Adrenal gland (tissue), 12 donors: ENCODE results near the gene SPPL3. TPM values are rescaled to one million over a fixed set of nuclear protein-coding genes. Genes with fewer than 3 reads are reported as not detected.
A peak's percentile ranks its signal among the peaks of the same experiment; 100 is the strongest.

ENCODE experiments used
- DNase-seq, 7 donors: peaks; one replicate each; pipeline ENCODE4 v3.0.0-alpha.2; 2019 to 2020
- H3K27ac ChIP-seq, 5 donors: fragments of 200-600 bp; sonication (generic) in 4 of 5; 1 replicate in 3 of 5; 2 replicates in 2 of 5; pipeline versions ENCODE4 v1.5.1 to v1.8.0; 2016 to 2020; ENCODE audit warnings: mild to moderate bottlenecking in 1 of 5
- H3K27me3 ChIP-seq: fragments of 200-600 bp; 2 replicates; pipeline ENCODE4 v1.8.0; 2021
- H3K36me3 ChIP-seq, 2 donors: fragments of 200-600 bp; replicated peaks in 1 of 2; 1 replicate in 1 of 2; 2 replicates in 1 of 2; pipeline versions ENCODE4 v1.5.1 to v1.8.0; 2018 to 2022
- H3K4me1 ChIP-seq, 2 donors: fragments of 200-600 bp; replicated peaks in 1 of 2; 1 replicate in 1 of 2; 2 replicates in 1 of 2; pipeline versions ENCODE4 v1.5.1 to v1.8.0; 2018 to 2021
- H3K4me3 ChIP-seq, 4 donors: fragments of 200-600 bp; sonication (generic) in 3 of 4; one replicate each; pipeline ENCODE4 v1.5.1; 2016 to 2018
- H3K9me3 ChIP-seq, 3 donors: fragments of 200-600 bp; sonication (generic) in 1 of 3; replicated peaks in 1 of 3; 1 replicate in 2 of 3; 2 replicates in 1 of 3; pipeline versions ENCODE4 v1.5.1 to v1.8.0; 2016 to 2021
- POLR2A ChIP-seq, 2 donors: fragments of 450-650 bp; IDR thresholded peaks; one replicate each; pipeline ENCODE4 v1.6.1; 2017; ENCODE audit warnings: antibody characterized with exemption in 2 of 2, mild to moderate bottlenecking in 2 of 2, moderate library complexity in 1 of 2
- WGBS, 4 donors: extraction: QIAGEN DNeasy Blood & Tissue Kit in 2 of 4; methylation state at CpG; one replicate each; pipeline versions ENCODE4 v1.1.5 to v1.1.7; 2013 to 2017; 5-methylcytosine and 5-hydroxymethylcytosine counted together
- intact Hi-C, 2 donors: fragments of 100-400 bp; cut with DNase I; formaldehyde crosslinking; loops; one replicate each; pipeline versions ENCODE4 v1.14.1 to v1.15.0; 2022 to 2023
- polyA plus RNA-seq, 3 donors: library from polyadenylated mRNA; stranded (reverse); fragments of 200-250 nt in 2 of 3; fragments of 350-450 nt in 1 of 3; fragmentation: Illumina TruSeq in 1 of 3; extraction: RNeasy Lipid Tissue Mini Kit (QIAGEN cat#74804) in 1 of 3; gene quantifications; one replicate each; pipeline ENCODE4 v1.2.3, GENCODE V29; 2013 to 2014
- total RNA-seq, 9 donors: library from RNA; depleted of rRNA in 4 of 9; stranded (reverse); fragments of >200 nt in 4 of 9; fragments of 120-200 nt in 1 of 9; fragmentation: NEBNext Ultra II Directional in 1 of 9; extraction: Animal tissue kit (Norgen Biotek cat#: 25700) in 1 of 9; gene quantifications; one replicate each; pipeline versions ENCODE4 v1.1.0 to v1.2.4, GENCODE V29; 2013 to 2023
- TF ChIP-seq, protein P1 (sequence below), 6 experiments: fragments of 450-650 bp in 4 of 6; fragments of 200-600 bp in 2 of 6; sonication (generic) in 1 of 6; IDR thresholded peaks; 1 replicate in 5 of 6; 2 replicates in 1 of 6; pipeline versions ENCODE4 v1.5.1 to v1.8.0; 2016 to 2021; ENCODE audit warnings: antibody characterized with exemption in 6 of 6, mild to moderate bottlenecking in 2 of 6, moderate library complexity in 1 of 6
- donor health status: healthy with polysubstance abuse.
- donor health status: Bipolar disorder and iron deficiency.
- donor health status: DM: yes; HTN: yes; CAD: no.
- donor health status: DM: no; HTN: no; CAD: no.
- donor health status: DM: no; HTN: no; CAD: no.
- donor health status: DM: yes; HTN: yes; CAD: no.

SPPL3 gene
- total and polyA plus RNA-seq, 12 donors: 10.5 to 50.6 (median 21.3) TPM

DNA sequence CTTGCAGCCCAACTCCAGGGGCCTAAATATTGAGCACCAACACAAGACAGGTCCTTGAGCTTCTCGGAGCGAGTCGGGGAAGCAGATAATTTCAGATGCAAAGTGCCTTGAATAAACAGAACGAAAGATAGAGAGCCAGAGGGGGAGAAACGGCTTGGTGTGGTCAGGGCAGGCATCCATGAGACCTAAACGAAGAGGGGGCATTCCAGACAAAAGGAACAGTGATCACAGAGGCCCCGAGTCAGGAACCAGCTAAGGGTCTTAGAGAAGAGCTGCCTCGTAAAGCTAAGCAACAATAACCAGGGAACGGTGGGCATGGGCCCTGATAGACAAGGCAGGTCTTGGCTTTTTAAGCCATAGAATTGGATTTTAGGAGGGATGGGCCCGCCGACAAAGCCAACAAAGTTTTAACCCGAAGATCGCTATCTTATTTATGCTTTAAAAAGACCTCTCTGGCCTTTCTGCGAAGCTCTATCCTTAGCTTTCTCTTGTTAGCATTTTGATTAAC, 179.0 kb downstream of the SPPL3 start:
- Histone ChIP-seq H3K4me3 (peak overlapping the region in 2 of 4 donors; percentile 45 to 52), H3K27me3 (no peaks in the 10 kb centered on the region), H3K36me3 (peaks cover 0 to 62% of the 10 kb centered on the region in 2 donors), H3K27ac (peak overlapping the region; percentile 53 to 80 (median 73)), H3K4me1 (peaks cover 14 to 32% of the 10 kb centered on the region in 2 donors), H3K9me3 (no peaks in the 10 kb centered on the region)
- TF ChIP-seq, protein P1, sequence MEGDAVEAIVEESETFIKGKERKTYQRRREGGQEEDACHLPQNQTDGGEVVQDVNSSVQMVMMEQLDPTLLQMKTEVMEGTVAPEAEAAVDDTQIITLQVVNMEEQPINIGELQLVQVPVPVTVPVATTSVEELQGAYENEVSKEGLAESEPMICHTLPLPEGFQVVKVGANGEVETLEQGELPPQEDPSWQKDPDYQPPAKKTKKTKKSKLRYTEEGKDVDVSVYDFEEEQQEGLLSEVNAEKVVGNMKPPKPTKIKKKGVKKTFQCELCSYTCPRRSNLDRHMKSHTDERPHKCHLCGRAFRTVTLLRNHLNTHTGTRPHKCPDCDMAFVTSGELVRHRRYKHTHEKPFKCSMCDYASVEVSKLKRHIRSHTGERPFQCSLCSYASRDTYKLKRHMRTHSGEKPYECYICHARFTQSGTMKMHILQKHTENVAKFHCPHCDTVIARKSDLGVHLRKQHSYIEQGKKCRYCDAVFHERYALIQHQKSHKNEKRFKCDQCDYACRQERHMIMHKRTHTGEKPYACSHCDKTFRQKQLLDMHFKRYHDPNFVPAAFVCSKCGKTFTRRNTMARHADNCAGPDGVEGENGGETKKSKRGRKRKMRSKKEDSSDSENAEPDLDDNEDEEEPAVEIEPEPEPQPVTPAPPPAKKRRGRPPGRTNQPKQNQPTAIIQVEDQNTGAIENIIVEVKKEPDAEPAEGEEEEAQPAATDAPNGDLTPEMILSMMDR (IDR thresholded peaks at IDR 0.05): no peak
- TF ChIP-seq POLR2A (IDR thresholded peaks at IDR 0.05): no peak
- intact Hi-C loops: no loop called here
- no peak for DNase-seq
- WGBS, 4 donors: 17 to 28% (median 24%) methylated on average over 14 of the region's 14 CpGs

DNA sequence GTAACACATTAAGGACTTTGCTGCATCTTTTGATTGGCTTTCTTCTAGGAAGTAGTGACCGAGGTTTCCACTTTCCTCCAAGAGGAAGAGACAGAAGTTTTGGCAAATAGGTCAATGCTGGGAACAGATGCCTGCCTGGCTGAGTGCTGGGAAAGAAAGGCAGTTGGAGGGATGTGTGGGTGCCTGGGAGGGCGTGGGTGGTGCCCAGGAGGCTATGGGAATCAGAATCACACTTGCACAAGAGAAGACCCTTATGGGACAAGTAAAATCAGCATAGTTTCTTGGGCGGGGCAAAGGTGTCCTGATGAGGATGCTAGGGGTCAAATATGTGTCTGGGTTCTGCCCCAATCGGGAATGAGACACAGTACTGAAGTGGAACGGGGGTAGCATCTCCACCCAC, 179.4 kb downstream of the SPPL3 start:
- no peak for TF ChIP-seq POLR2A (IDR thresholded peaks at IDR 0.05)
- TF ChIP-seq, protein P1 (IDR thresholded peaks at IDR 0.05): no peak
- Histone ChIP-seq H3K4me1 (peaks cover 16 to 37% of the 10 kb centered on the region in 2 donors), H3K27ac (peak overlapping the region in 4 of 5 donors; percentile 53 to 80 (median 75)), H3K9me3 (no peaks in the 10 kb centered on the region), H3K36me3 (peaks cover 0 to 66% of the 10 kb centered on the region in 2 donors), H3K4me3 (no peak overlapping the region), H3K27me3 (no peaks in the 10 kb centered on the region)
- no peak for DNase-seq
- 61 to 77% (median 71%) methylated on average over 5 of the region's 5 CpGs for WGBS, 4 donors
- intact Hi-C loops: no loop called here

DNA sequence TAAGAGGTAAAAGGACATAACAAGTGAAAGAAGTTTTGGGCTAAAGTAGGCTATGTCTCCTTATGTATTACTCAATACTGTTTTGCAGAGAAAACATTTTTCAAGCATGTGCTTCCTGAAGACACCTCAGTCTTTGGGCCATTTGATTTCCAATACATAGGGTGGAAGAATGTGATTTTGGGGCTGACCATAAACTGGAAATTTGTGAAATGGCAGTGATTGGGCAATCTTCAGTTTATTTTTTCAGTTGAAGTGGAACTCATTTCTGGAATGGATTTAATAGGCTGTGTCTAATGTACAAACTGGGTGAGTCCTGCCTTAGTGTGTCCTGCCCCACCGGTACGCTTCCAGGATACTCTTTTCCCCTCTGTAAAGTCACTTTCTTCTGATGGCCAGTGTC, 181.4 kb downstream of the SPPL3 start:
- Histone ChIP-seq H3K27ac (peak overlapping the region in 1 of 5 donors; percentile 91), H3K36me3 (peaks cover 0 to 72% of the 10 kb centered on the region in 2 donors), H3K4me1 (peaks cover 16 to 56% of the 10 kb centered on the region in 2 donors), H3K9me3 (no peaks in the 10 kb centered on the region), H3K4me3 (no peak overlapping the region), H3K27me3 (no peaks in the 10 kb centered on the region)
- intact Hi-C loops: no loop called here
- no peak for TF ChIP-seq POLR2A (IDR thresholded peaks at IDR 0.05)
- TF ChIP-seq, protein P1 (IDR thresholded peaks at IDR 0.05): no peak
- WGBS, 4 donors: 96 to 100% (median 100%) methylated on average over 2 of the region's 2 CpGs
- DNase-seq: no peak

DNA sequence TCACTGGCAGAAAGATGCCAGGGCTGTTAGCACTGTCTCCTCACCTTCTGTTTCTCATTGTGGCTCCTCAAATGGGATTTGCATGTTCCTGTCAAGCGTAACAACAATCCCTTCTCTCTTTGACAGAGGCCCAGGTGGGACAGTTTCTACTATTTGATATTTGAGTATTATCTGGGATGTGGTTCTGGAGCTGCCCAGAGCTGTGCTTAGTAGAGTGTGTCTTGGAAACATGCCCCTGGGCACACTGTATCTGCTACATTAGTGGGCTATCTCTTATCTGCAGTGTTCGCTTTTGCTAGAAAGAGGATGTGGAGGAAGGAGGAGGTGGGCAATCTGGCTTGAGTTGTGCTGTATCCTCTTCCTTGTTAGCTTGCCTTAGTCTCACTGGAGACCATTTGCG, 182.3 kb downstream of the SPPL3 start:
- Histone ChIP-seq H3K9me3 (no peaks in the 10 kb centered on the region), H3K27me3 (no peaks in the 10 kb centered on the region), H3K4me1 (peaks cover 16 to 59% of the 10 kb centered on the region in 2 donors), H3K27ac (peak overlapping the region in 3 of 5 donors; percentile 78 to 91 (median 87)), H3K4me3 (no peak overlapping the region), H3K36me3 (peaks cover 0 to 76% of the 10 kb centered on the region in 2 donors)
- intact Hi-C loops: no loop called here
- 83 to 94% (median 85%) methylated on average over 3 of the region's 3 CpGs for WGBS, 4 donors
- TF ChIP-seq, protein P1 (IDR thresholded peaks at IDR 0.05): no peak
- TF ChIP-seq POLR2A (IDR thresholded peaks at IDR 0.05): no peak
- DNase-seq: no peak
